Suprapubic skin (tissue), 4 donors: Measurements from ENCODE around the gene BICRAL. TPM values are rescaled to one million over a fixed set of nuclear protein-coding genes. Genes with fewer than 3 reads are reported as not detected.

Experiments
- DNase-seq, 2 donors: peaks; one replicate each; pipeline ENCODE4 v3.0.0-alpha.2; 2019; ENCODE audit warnings: low spot score in 2 of 2
- H3K27ac ChIP-seq: fragments of 200-600 bp; sonication (generic); one replicate; pipeline ENCODE4 v1.5.1; 2019
- H3K27me3 ChIP-seq: fragments of 200-600 bp; sonication (generic); one replicate; pipeline ENCODE4 v1.5.1; 2019
- H3K36me3 ChIP-seq: fragments of 200-600 bp; sonication (generic); one replicate; pipeline ENCODE4 v1.5.1; 2019
- H3K4me1 ChIP-seq: fragments of 200-600 bp; sonication (generic); one replicate; pipeline ENCODE4 v1.5.1; 2019
- H3K4me3 ChIP-seq: fragments of 200-600 bp; sonication (generic); one replicate; pipeline ENCODE4 v1.5.1; 2019; ENCODE audit warnings: mild to moderate bottlenecking
- H3K9me3 ChIP-seq: fragments of 200-600 bp; sonication (generic); one replicate; pipeline ENCODE4 v1.5.1; 2019
- CTCF ChIP-seq, 2 donors: fragments of 200-600 bp in 1 of 2; fragments of 450-650 bp in 1 of 2; sonication (generic) in 1 of 2; IDR thresholded peaks; one replicate each; pipeline ENCODE4 v1.5.1; 2016 to 2019; ENCODE audit warnings: antibody characterized with exemption in 2 of 2, mild to moderate bottlenecking in 1 of 2, moderate library complexity in 1 of 2
- EP300 ChIP-seq: sonication (generic); formaldehyde crosslinking; IDR thresholded peaks from one replicate; pipeline ENCODE4 v1.6.1; 2017; ENCODE audit warnings: antibody characterized with exemption
- POLR2A ChIP-seq, 2 donors: fragments of 450-650 bp; IDR thresholded peaks; one replicate each; pipeline ENCODE4 v1.6.1; 2017; ENCODE audit warnings: antibody characterized with exemption in 2 of 2, mild to moderate bottlenecking in 2 of 2, moderate library complexity in 2 of 2
- POLR2AphosphoS5 ChIP-seq, 3 donors: sonication (generic); formaldehyde crosslinking; IDR thresholded peaks; one replicate each; pipeline ENCODE4 v1.6.1; 2017; ENCODE audit warnings: antibody characterized with exemption in 3 of 3
- WGBS: methylation state at CpG from one replicate; pipeline ENCODE4 v1.1.5; 2018; 5-methylcytosine and 5-hydroxymethylcytosine counted together
- total RNA-seq, 4 donors: library from RNA; depleted of rRNA; stranded (reverse); fragments of >200 nt; gene quantifications; one replicate each; pipeline ENCODE4 v1.1.0, GENCODE V29; 2016

Gene BICRAL
- total RNA-seq, 4 donors from 2014 or later: 20.7 to 28.2 (median 25.4) TPM

- H3K4me1 ChIP-seq: peaks cover 4% of the 10 kb centered on the region
- peaks cover 8% of the 10 kb centered on the region for H3K36me3 ChIP-seq
- no peak overlapping the region for H3K27ac ChIP-seq
- no peak for DNase-seq
- no peak overlapping the region for H3K4me3 ChIP-seq
- 88% methylated on average over 8 of the region's 8 CpGs for WGBS
- TF ChIP-seq CTCF (IDR thresholded peaks at IDR 0.05) (no peak), POLR2AphosphoS5 (IDR thresholded peaks at IDR 0.05) (no peak), EP300 (no peak), POLR2A (IDR thresholded peaks at IDR 0.05) (no peak)
- no peaks in the 10 kb centered on the region for H3K9me3 ChIP-seq
- H3K27me3 ChIP-seq: no peaks in the 10 kb centered on the region
Observed at GRCh38 chr6:42761287-42762067, 20.4 kb upstream of the BICRAL start.

GRCh38 chr6:42762426-42762859, 19.4 kb upstream of the BICRAL start:
- DNase-seq: no peak
- Histone ChIP-seq H3K36me3 (peaks cover 8% of the 10 kb centered on the region), H3K9me3 (no peaks in the 10 kb centered on the region), H3K27ac (no peak overlapping the region), H3K27me3 (no peaks in the 10 kb centered on the region), H3K4me3 (no peak overlapping the region), H3K4me1 (peaks cover 4% of the 10 kb centered on the region)
- TF ChIP-seq EP300: no peak
- 76% methylated on average over 3 of the region's 3 CpGs for WGBS

- H3K27me3 ChIP-seq: no peaks in the 10 kb centered on the region
- peaks cover 4% of the 10 kb centered on the region for H3K4me1 ChIP-seq
- H3K4me3 ChIP-seq: no peak overlapping the region
- H3K27ac ChIP-seq: no peak overlapping the region
- TF ChIP-seq POLR2A (IDR thresholded peaks at IDR 0.05) (no peak), POLR2AphosphoS5 (IDR thresholded peaks at IDR 0.05) (no peak), EP300 (no peak), CTCF (IDR thresholded peaks at IDR 0.05) (no peak)
- peaks cover 8% of the 10 kb centered on the region for H3K36me3 ChIP-seq
- DNase-seq: no peak
- no peaks in the 10 kb centered on the region for H3K9me3 ChIP-seq
- 74% methylated on average over 3 of the region's 3 CpGs for WGBS
Observed at GRCh38 chr6:42762950-42763349, 18.9 kb upstream of the BICRAL start.

- no peaks in the 10 kb centered on the region for H3K27me3 ChIP-seq
- no peaks in the 10 kb centered on the region for H3K9me3 ChIP-seq
- peaks cover 4% of the 10 kb centered on the region for H3K4me1 ChIP-seq
- H3K4me3 ChIP-seq: no peak overlapping the region
- H3K36me3 ChIP-seq: no peaks in the 10 kb centered on the region
- 79% methylated on average over 9 of the region's 9 CpGs for WGBS
- TF ChIP-seq CTCF (IDR thresholded peaks at IDR 0.05) (no peak), POLR2A (IDR thresholded peaks at IDR 0.05) (no peak), EP300 (no peak), POLR2AphosphoS5 (IDR thresholded peaks at IDR 0.05) (no peak)
- H3K27ac ChIP-seq: no peak overlapping the region
- DNase-seq: no peak
Observed at GRCh38 chr6:42764911-42765648, 16.8 kb upstream of the BICRAL start.

GRCh38 chr6:42766163-42766670, 15.6 kb upstream of the BICRAL start:
- H3K4me1 ChIP-seq: peaks cover 11% of the 10 kb centered on the region
- H3K27ac ChIP-seq: no peak overlapping the region
- H3K9me3 ChIP-seq: no peaks in the 10 kb centered on the region
- DNase-seq: no peak
- H3K27me3 ChIP-seq: no peaks in the 10 kb centered on the region
- TF ChIP-seq POLR2AphosphoS5 (IDR thresholded peaks at IDR 0.05) (no peak), CTCF (IDR thresholded peaks at IDR 0.05) (no peak), EP300 (no peak)
- no peaks in the 10 kb centered on the region for H3K36me3 ChIP-seq
- WGBS: 84% methylated on average over 5 of the region's 5 CpGs
- no peak overlapping the region for H3K4me3 ChIP-seq
